Measurements from ENCODE around the gene TLN1. TPM values are rescaled to one million over a fixed set of nuclear protein-coding genes. Genes with fewer than 3 reads are reported as not detected.

The TLN1 gene
- polyA plus RNA-seq, 3 donors = 46.6 to 251 (median 93.0) TPM

GRCh38 chr9:35754264-35754663, 22.3 kb upstream of the TLN1 start, which contains the start of gene MSMP:
Gene MSMP (minus strand): TSS chr9:35754276. CDS start chr9:35754129, 147 bp downstream.
- no peaks in the 10 kb centered on the region for H3K27me3 ChIP-seq (ENCODE audit: control insufficient read depth in 2 of 2, insufficient read depth in 2 of 2, low read length in 2 of 2)
- no peak for TF ChIP-seq CTCF (IDR thresholded peaks at IDR 0.05)
- no peak for DNase-seq
- Mint-ChIP-seq H3K4me3 (no peak within 1 kb of the TSS), H3K4me1 (peaks cover 38% of the 10 kb centered on the region), H3K9me3 (peaks cover 0 to 3% (median 0%) of the 10 kb centered on the region in 7 donors), H3K36me3 (peaks cover 45 to 46% of the 10 kb centered on the region in 2 donors), H3K27ac (no peak within 1 kb of the TSS), H3K27me3 (ENCODE audit: low read depth in 3 of 3) (peaks cover 0 to 2% (median 1%) of the 10 kb centered on the region in 3 donors)
- H2AFZ ChIP-seq (ENCODE audit: insufficient read depth, low read depth, low read length, poor library complexity, severe bottlenecking) = no peak within 1 kb of the TSS
- no peak within 1 kb of the TSS for H3K27ac ChIP-seq (ENCODE audit: low read depth in 1 of 2, low read length in 2 of 2)
- no peak within 1 kb of the TSS for H3K4me3 ChIP-seq (replicated peaks in 1 of 3; ENCODE audit: low read depth in 2 of 3, low read length in 3 of 3)
- H3K79me2 ChIP-seq (ENCODE audit: insufficient read depth, low read length) = peaks cover 6% of the 10 kb centered on the region
- WGBS (ENCODE audit: insufficient coverage) = 90% methylated on average over 2 of the region's 3 CpGs
- no peaks in the 10 kb centered on the region for H3K9me3 ChIP-seq (replicated peaks in 1 of 2; ENCODE audit: control insufficient read depth in 1 of 2, insufficient read depth in 1 of 2, low read length in 2 of 2)
- no peaks in the 10 kb centered on the region for H4K20me1 ChIP-seq (ENCODE audit: insufficient read depth, low read length)
- intact Hi-C loops (cut with micrococcal nuclease) = no loop called here
- no peak within 1 kb of the TSS for H3K9ac ChIP-seq (ENCODE audit: insufficient read depth, low read length, poor library complexity, severe bottlenecking)
- no peak within 1 kb of the TSS for H3K4me2 ChIP-seq (replicated peaks; ENCODE audit: extremely low read depth, low read length, poor library complexity, severe bottlenecking)
- H3K4me1 ChIP-seq (ENCODE audit: control insufficient read depth in 1 of 2, insufficient read depth in 2 of 2, low read length in 2 of 2) = peaks cover 34 to 42% of the 10 kb centered on the region in 2 donors
- H3K36me3 ChIP-seq (replicated peaks in 1 of 2; ENCODE audit: control insufficient read depth in 1 of 2, insufficient read depth in 2 of 2, low read length in 2 of 2) = peaks cover 36 to 48% of the 10 kb centered on the region in 2 donors

GRCh38 chr9:35753466-35753865, 21.5 kb upstream of the TLN1 start:
- Histone ChIP-seq H3K4me2 (replicated peaks; ENCODE audit: extremely low read depth, low read length, poor library complexity, severe bottlenecking) (no peak overlapping the region), H3K27ac (ENCODE audit: low read depth in 1 of 2, low read length in 2 of 2) (no peak overlapping the region), H3K27me3 (ENCODE audit: control insufficient read depth in 2 of 2, insufficient read depth in 2 of 2, low read length in 2 of 2) (no peaks in the 10 kb centered on the region), H3K36me3 (replicated peaks in 1 of 2; ENCODE audit: control insufficient read depth in 1 of 2, insufficient read depth in 2 of 2, low read length in 2 of 2) (peaks cover 36 to 48% of the 10 kb centered on the region in 2 donors), H4K20me1 (ENCODE audit: insufficient read depth, low read length) (peaks cover under 1% of the 10 kb centered on the region), H3K9ac (ENCODE audit: insufficient read depth, low read length, poor library complexity, severe bottlenecking) (no peak overlapping the region), H3K79me2 (ENCODE audit: insufficient read depth, low read length) (peaks cover 14% of the 10 kb centered on the region), H3K4me3 (replicated peaks in 1 of 3; ENCODE audit: low read depth in 2 of 3, low read length in 3 of 3) (no peak overlapping the region), H2AFZ (ENCODE audit: insufficient read depth, low read depth, low read length, poor library complexity, severe bottlenecking) (no peak overlapping the region), H3K9me3 (replicated peaks in 1 of 2; ENCODE audit: control insufficient read depth in 1 of 2, insufficient read depth in 1 of 2, low read length in 2 of 2) (no peaks in the 10 kb centered on the region), H3K4me1 (ENCODE audit: control insufficient read depth in 1 of 2, insufficient read depth in 2 of 2, low read length in 2 of 2) (peaks cover 31 to 38% of the 10 kb centered on the region in 2 donors)
- H3K36me3 Mint-ChIP-seq = peaks cover 45 to 46% of the 10 kb centered on the region in 2 donors
- peaks cover 0 to 3% (median 0%) of the 10 kb centered on the region in 7 donors for H3K9me3 Mint-ChIP-seq
- no peak for DNase-seq
- no peak overlapping the region for H3K27ac Mint-ChIP-seq
- intact Hi-C loops (cut with micrococcal nuclease) = no loop called here
- WGBS (ENCODE audit: insufficient coverage) = no CpG with 5 or more reads among the region's 5 CpGs
- TF ChIP-seq CTCF (IDR thresholded peaks at IDR 0.05) = no peak
- H3K27me3 Mint-ChIP-seq (ENCODE audit: low read depth in 3 of 3) = peaks cover 0 to 2% (median 1%) of the 10 kb centered on the region in 3 donors
- peaks cover 32% of the 10 kb centered on the region for H3K4me1 Mint-ChIP-seq
- H3K4me3 Mint-ChIP-seq = no peak overlapping the region

Measured in CD14-positive monocyte (primary cell).